ENCODE results near the gene REV3L. TPM values are rescaled to one million over a fixed set of nuclear protein-coding genes. Genes with fewer than 3 reads are reported as not detected.
"Not testable (repeated sequence)": the region's sequence is repeated elsewhere in the genome, so short reads cannot be mapped to it uniquely, and the experiment has no call there.

The REV3L gene
- total RNA-seq, 2 experiments from 2014 or later = 20.1 to 27.6 TPM

DNA sequence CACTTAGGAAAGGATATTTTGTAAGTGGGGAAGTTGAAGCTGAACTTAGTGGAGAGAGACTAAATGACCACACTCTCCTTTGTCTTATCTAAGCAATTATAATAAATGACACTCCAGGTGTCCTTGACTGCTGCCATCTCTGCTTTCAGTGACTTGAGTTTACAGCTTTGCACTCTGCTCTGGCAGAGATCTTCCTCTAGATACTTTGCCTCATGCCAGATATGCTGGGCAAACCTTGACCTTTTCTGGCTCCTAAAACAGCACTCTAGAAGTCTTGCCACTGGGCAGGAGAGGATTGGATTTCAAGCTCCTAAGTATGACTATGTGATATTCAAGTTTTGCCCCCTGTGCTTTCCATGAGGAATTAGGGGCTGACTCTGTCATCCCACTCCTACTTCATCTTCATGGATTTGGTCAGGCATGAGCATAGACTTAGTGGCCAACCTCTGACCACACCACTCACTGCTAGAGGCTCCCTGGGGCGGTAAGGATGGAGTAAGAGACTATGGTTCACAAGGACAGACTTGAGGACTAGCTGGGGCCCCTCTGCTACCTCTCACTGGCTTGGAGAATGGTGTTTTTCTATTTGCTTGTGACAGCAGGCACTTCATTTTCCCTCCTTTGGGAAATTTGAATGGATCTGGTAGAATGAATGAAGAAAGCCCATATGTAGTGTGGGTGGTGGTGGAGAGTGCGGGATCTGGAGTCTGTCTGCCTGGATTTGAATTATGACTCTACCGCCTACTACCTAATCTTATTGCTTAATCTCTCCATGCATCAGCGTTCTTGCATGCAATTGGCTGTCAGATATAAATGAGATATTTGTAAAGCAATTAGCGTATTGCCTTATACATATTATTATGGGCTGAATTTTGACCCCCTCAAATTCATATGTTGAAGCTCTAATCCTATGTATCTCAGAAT lies 191.4 kb downstream of the REV3L start:
- ChIA-PET POLR2A (no interaction called here), CTCF (interaction anchor here (1.4 kb wide), 1 partner anchor 12 kb away, joined by 3 read pairs; no protein-coding TSS in a partner anchor)
- H3K9me3 Mint-ChIP-seq = no peaks in the 10 kb centered on the region
- H3K4me1 Mint-ChIP-seq (ENCODE audit: low read depth) = peaks cover 20% of the 10 kb centered on the region
- no peaks in the 10 kb centered on the region for H3K27me3 Mint-ChIP-seq
- H3K4me3 Mint-ChIP-seq = no peak overlapping the region
- no peak overlapping the region for H3K27ac Mint-ChIP-seq
- peaks cover 12% of the 10 kb centered on the region for H3K36me3 Mint-ChIP-seq (ENCODE audit: low read depth)
- TF ChIP-seq, protein P1, sequence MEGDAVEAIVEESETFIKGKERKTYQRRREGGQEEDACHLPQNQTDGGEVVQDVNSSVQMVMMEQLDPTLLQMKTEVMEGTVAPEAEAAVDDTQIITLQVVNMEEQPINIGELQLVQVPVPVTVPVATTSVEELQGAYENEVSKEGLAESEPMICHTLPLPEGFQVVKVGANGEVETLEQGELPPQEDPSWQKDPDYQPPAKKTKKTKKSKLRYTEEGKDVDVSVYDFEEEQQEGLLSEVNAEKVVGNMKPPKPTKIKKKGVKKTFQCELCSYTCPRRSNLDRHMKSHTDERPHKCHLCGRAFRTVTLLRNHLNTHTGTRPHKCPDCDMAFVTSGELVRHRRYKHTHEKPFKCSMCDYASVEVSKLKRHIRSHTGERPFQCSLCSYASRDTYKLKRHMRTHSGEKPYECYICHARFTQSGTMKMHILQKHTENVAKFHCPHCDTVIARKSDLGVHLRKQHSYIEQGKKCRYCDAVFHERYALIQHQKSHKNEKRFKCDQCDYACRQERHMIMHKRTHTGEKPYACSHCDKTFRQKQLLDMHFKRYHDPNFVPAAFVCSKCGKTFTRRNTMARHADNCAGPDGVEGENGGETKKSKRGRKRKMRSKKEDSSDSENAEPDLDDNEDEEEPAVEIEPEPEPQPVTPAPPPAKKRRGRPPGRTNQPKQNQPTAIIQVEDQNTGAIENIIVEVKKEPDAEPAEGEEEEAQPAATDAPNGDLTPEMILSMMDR (IDR thresholded peaks at IDR 0.05) = no peak
- ATAC-seq (peak; percentile 48), DNase-seq (no peak)
- intact Hi-C loops (cut with micrococcal nuclease) = no loop called here

DNA sequence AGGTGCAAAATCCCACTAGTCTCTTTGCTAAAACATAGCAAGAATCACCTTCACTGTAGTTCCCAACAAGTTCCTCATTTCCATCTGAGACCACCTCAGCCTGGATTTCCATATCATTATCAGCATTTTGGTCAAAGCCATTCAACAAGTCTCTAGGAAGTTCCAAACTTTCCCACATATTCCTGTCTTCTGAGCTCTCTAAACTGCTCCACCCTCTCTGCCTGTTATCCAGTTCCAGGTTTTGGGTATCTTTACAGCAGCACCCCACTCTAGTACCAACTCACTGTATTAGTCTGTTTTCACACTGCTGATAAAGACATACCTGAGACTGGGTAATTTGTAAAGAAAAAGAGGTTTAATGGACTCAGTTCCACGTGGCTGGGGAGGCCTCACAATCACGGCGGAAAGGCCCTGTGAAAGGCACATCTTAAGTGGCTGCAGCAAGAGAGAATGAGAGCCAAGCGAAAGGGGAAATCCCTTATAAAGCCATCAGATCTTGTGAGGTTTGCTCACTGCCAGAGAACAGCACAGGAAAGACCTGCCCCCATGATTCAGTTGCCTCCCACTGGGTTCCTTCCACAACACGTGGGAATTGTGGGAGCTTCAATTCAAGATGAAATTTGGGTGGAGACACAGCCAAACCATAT lies 192.2 kb downstream of the REV3L start:
- ATAC-seq = peak; percentile 94
- H3K27ac Mint-ChIP-seq = peak overlapping the region; percentile 68

DNA sequence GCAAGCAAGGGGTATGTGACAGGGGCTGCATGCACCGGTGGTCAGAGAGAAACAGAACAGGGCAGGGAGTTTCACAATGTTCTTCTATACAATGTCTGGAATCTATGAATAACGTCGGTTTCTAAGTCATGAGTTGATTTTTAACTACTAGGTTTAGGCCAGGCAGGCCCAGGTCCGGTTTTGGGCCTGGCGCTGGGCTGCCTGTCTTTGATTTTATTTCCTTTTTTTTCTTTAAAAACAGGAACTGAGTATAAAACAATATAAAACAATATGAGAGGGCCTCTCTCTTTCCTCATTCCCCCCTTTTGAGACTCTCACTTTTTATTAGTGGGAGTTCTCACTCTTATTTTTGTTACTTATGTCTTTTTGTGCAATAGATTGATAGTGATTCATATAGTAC lies 198.7 kb downstream of the REV3L start:
- ChIA-PET CTCF (interaction anchor here (1.4 kb wide), 1 partner anchor 25 kb away, joined by 3 read pairs; a partner anchor contains a TSS), POLR2A (interaction anchor here (0.6 kb wide), 1 partner anchor 11 kb away, joined by 3 read pairs; no protein-coding TSS in a partner anchor)
- H3K4me1 Mint-ChIP-seq (ENCODE audit: low read depth); DNase-seq; H3K4me3 Mint-ChIP-seq; H3K9me3 Mint-ChIP-seq; H3K27me3 Mint-ChIP-seq; H3K27ac Mint-ChIP-seq; ATAC-seq; intact Hi-C loops (cut with micrococcal nuclease): not testable (repeated sequence)
- peaks cover 34% of the 10 kb centered on the region for H3K36me3 Mint-ChIP-seq (ENCODE audit: low read depth)

More for the DNA sequence above, 192.2 kb downstream of the REV3L start:
- POLR2A ChIA-PET; H3K36me3 Mint-ChIP-seq (ENCODE audit: low read depth); H3K9me3 Mint-ChIP-seq; H3K4me3 Mint-ChIP-seq; intact Hi-C loops (cut with micrococcal nuclease); H3K27me3 Mint-ChIP-seq: not testable (repeated sequence)
- peak; percentile 60 for DNase-seq
- CTCF ChIA-PET = interaction anchor here (1.4 kb wide), 1 partner anchor 11 kb away, joined by 3 read pairs; no protein-coding TSS in a partner anchor
- peaks cover 20% of the 10 kb centered on the region for H3K4me1 Mint-ChIP-seq (ENCODE audit: low read depth)

DNA sequence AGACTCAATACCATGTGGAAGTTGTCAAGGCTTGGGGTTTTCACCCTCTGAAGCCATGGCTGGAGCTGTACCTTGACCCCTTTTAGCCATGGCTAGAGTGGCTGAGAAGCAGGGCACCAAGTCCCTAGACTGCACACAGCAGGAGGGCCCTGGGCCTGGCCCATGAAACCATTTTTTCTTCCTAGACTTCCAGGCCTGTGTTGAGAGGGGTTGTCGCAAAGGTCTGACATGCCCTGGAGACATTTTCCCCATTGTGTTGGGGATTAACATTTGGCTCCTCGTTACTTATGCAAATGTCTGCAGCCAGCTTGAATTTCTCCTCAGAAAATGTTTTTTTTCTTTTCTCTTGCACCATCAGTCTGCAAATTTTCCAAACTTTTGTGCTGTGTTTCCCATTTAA lies 199.3 kb downstream of the REV3L start:
- POLR2A ChIA-PET = no interaction called here
- Mint-ChIP-seq H3K36me3 (ENCODE audit: low read depth) (peaks cover 38% of the 10 kb centered on the region), H3K27me3 (no peaks in the 10 kb centered on the region), H3K4me3 (no peak overlapping the region), H3K27ac (no peak overlapping the region), H3K4me1 (ENCODE audit: low read depth) (no peaks in the 10 kb centered on the region), H3K9me3 (no peaks in the 10 kb centered on the region)
- intact Hi-C loops (cut with micrococcal nuclease) = no loop called here
- DNase-seq = no peak
- no peak for ATAC-seq
- CTCF ChIA-PET = no interaction called here
- TF ChIP-seq, protein P1 (IDR thresholded peaks at IDR 0.05) = no peak

DNA sequence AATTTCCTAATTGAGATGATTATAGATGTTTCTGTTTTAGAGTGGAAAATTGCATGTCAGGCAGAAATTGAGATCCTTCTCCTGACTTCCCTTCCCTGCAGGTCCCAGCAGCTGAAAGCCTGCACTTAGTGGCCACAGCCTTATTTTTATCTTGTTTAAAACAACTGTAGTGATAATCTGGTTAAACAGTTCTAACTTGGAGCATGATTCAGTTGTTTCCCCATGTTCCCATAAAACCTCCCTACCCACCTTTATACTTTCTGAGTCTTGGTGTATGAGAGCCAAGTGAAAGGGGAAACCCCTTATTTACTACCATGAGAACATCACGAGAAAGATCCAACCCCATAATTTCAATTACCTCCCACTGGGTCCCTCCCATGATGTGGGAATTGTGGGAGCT lies 200.5 kb downstream of the REV3L start:
- Mint-ChIP-seq H3K9me3 (no peaks in the 10 kb centered on the region), H3K36me3 (ENCODE audit: low read depth) (peaks cover 50% of the 10 kb centered on the region), H3K27me3 (no peaks in the 10 kb centered on the region), H3K4me1 (ENCODE audit: low read depth) (no peaks in the 10 kb centered on the region), H3K27ac (no peak overlapping the region), H3K4me3 (no peak overlapping the region)
- ChIA-PET CTCF (interaction anchor here (1.4 kb wide), 1 partner anchor 196 kb away, joined by 3 read pairs; no protein-coding TSS in a partner anchor), POLR2A (no interaction called here)
- DNase-seq (no peak), ATAC-seq (no peak)
- intact Hi-C loops (cut with micrococcal nuclease) = no loop called here
- TF ChIP-seq, protein P1 (IDR thresholded peaks at IDR 0.05) = no peak

All from activated CD8-positive, alpha-beta T cell treated with anti-CD3 and anti-CD28 coated beads for 36 hours (primary cell).